ENCODE results near the gene GOLPH3.

- no peak for TF ChIP-seq REST (IDR thresholded peaks at IDR 0.05; ENCODE audit: borderline replicate concordance)
- TF ChIP-seq CTCF (IDR thresholded peaks at IDR 0.05; ENCODE audit: poor library complexity, severe bottlenecking): no peak
- no peak for TF ChIP-seq EP300 (conservative IDR thresholded peaks at IDR 0.05; ENCODE audit: poor library complexity, severe bottlenecking)
- TF ChIP-seq EZH2 (IDR thresholded peaks at IDR 0.05; ENCODE audit: borderline replicate concordance, insufficient read depth, low read length, poor library complexity, severe bottlenecking): no peak
Measured at GRCh38 chr5:32126691-32127090, 47.4 kb downstream of the GOLPH3 start.

Data from neural cell (in vitro differentiated cells).